Testis (tissue), 2 donors: ENCODE data around the gene FLT4.

Source experiments
- POLR2A ChIP-seq: fragments of 450-650 bp; IDR thresholded peaks from one replicate; pipeline ENCODE4 v1.6.1; 2017; ENCODE audit warnings: antibody characterized with exemption, mild to moderate bottlenecking, moderate library complexity
- TF ChIP-seq, protein P1 (sequence below), 3 experiments: fragments of 450-650 bp in 2 of 3; fragments of 200-600 bp in 1 of 3; sonication (generic) in 1 of 3; IDR thresholded peaks; one replicate each; pipeline ENCODE4 v1.5.1; 2016 to 2019; ENCODE audit warnings: antibody characterized with exemption in 3 of 3, mild to moderate bottlenecking in 2 of 3, moderate library complexity in 1 of 3

DNA sequence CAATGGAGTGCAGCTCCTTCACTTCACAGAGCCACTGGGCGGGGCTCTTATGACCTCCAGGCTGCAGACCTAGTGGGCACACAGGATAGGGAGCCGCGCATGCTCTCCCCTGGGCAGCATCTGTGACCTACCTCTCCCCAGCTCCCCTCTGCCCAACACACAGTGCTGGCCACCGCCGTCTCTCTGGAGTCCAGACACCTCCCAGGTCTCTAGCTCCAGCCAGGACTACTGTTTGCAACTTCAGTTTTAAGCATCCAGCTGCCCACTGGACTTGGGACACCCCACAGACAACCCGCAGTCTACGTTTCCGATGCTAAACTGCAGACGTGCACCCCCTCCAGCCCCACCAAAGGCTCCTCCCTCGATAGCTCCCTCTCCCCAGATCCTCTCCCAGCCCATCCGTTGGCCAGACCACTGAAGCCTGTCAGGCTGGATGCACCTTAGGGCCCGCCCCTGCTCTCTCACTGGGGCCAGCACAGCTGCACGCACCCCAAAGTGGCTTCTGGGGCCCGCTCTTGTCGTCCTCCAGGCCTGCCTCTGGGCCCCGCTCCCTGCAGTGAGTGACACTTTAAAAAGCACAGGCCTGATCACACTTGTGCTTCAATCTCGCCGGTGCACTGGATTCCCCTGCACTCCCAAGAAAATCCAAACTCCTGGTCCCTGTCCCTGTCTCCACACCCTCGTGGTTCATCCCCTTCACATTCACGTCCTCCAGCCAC, 11.3 kb downstream of the FLT4 start:
- TF ChIP-seq POLR2A = no peak
- TF ChIP-seq, protein P1, sequence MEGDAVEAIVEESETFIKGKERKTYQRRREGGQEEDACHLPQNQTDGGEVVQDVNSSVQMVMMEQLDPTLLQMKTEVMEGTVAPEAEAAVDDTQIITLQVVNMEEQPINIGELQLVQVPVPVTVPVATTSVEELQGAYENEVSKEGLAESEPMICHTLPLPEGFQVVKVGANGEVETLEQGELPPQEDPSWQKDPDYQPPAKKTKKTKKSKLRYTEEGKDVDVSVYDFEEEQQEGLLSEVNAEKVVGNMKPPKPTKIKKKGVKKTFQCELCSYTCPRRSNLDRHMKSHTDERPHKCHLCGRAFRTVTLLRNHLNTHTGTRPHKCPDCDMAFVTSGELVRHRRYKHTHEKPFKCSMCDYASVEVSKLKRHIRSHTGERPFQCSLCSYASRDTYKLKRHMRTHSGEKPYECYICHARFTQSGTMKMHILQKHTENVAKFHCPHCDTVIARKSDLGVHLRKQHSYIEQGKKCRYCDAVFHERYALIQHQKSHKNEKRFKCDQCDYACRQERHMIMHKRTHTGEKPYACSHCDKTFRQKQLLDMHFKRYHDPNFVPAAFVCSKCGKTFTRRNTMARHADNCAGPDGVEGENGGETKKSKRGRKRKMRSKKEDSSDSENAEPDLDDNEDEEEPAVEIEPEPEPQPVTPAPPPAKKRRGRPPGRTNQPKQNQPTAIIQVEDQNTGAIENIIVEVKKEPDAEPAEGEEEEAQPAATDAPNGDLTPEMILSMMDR (IDR thresholded peaks at IDR 0.05) = no peak
